ENCODE measurements around the gene SERPINB12.

Gene SERPINB12

GRCh38 chr18:63603772-63604171 is 61.6 kb downstream of the SERPINB12 start:
- no peak for TF ChIP-seq CTCF (IDR thresholded peaks at IDR 0.05; ENCODE audit: low read depth, low read length, missing control alignments)
- DNase-seq (ENCODE audit: extremely low read depth, low read depth) = no peak
- no peak overlapping the region for H3K4me3 ChIP-seq (replicated peaks; ENCODE audit: low read depth, low read length)

DNA sequence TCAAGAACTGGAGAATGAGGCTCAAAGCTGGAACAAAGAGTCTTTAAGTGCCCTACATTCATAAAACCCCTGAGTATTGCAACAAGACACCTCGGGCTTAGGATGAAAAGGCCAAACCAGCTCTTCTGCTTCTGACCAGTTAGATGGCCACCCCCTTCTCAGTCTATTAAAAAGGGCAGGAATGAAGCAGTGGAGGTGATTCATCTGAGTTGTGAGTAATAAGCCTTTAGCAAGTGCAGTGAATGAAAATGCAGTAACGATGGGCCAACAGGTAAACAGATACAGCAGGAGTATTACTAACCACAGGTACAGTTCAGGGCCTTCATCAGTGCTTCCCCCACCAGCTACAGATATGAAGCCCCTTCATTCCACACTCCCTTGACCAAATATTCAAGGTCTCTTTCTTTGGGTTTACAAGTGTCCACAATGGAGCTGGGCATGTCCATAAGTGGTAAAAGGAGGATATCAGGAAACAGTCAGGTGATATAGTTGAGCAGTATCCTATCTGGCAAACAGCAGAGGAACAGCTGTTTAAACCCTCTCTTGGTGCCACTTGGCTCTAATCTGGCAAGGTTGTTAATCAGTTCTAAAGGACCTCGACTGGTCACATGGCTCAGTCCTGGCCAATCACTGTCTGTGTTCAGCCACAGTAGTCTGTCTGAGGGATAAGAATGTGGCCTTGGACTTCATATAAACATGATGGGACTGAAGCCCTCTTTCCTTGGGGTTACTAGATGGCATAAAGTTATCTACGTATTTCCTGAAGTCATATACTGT is 62.8 kb downstream of the SERPINB12 start:
- TF ChIP-seq CTCF (IDR thresholded peaks at IDR 0.05; ENCODE audit: low read depth, low read length, missing control alignments) = no peak
- peak; percentile 15 for DNase-seq (ENCODE audit: extremely low read depth, low read depth)

DNA sequence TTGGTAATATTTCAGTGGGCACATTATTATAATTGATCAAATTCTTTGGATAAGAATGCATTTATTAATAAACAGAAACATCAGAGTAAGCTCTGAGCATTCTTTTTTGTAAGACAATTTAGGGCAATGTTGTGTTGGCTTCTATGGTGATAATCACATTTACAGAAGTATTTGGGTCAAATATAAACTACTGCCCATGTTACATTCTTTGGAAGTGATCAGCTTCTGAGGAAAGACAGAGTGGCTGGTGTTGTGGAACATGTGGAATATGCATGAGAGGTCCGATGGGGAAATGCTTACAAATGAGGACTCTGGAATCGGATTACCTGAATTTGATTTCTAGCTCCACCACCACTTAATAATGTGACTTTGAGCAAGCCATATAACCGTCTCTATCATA is 64.4 kb downstream of the SERPINB12 start:
- no peak overlapping the region for H3K4me3 ChIP-seq (replicated peaks; ENCODE audit: low read depth, low read length)
- TF ChIP-seq CTCF (IDR thresholded peaks at IDR 0.05; ENCODE audit: low read depth, low read length, missing control alignments) = no peak
- DNase-seq (ENCODE audit: extremely low read depth, low read depth) = no peak

More for the DNA sequence above, 62.8 kb downstream of the SERPINB12 start:
- H3K4me3 ChIP-seq (replicated peaks; ENCODE audit: low read depth, low read length) = no peak overlapping the region

GRCh38 chr18:63613420-63613819 is 71.3 kb downstream of the SERPINB12 start:
- no peak for TF ChIP-seq CTCF (IDR thresholded peaks at IDR 0.05; ENCODE audit: low read depth, low read length, missing control alignments)
- no peak for DNase-seq (ENCODE audit: extremely low read depth, low read depth)
- H3K4me3 ChIP-seq (replicated peaks; ENCODE audit: low read depth, low read length) = no peak overlapping the region

DNA sequence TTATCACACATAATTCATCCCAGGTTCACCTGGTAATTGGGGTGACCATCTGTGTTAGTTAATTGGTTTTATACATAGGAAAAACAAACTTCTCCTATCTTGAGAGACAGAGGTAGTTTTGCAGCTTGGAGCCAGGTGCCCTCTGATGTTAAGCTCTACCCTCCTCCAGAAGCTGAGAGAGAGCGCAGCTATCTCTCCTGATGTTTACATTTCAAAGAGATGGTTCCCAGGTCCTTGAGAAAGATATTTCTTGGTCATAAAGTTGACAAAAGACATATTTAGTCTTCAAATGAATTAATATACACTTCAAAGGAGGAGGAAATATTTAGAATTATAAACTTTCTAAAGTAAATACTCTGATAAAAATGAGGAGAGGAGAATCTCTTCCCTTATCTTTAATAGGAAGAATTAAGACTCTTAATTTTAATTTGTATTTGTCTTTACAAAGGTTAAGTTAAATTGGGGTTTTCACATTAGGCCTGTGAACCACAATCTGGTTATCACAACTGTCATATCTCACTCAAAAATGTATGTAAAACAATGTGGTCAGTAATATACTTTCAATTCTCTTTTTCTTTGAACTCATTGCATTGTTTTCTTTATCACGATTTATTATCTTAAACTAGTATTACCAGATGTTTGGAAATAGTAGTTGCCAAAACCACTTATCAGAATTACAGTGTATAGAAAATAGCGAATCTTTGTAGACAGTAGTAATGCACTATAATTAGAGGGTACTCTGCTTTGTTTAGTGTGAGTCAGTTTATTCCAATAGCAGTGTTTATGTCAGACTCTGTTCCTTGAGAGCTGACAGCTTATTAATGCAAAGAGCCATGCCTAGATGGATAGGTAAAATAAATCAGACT is 75.1 kb downstream of the SERPINB12 start:
- TF ChIP-seq CTCF (IDR thresholded peaks at IDR 0.05; ENCODE audit: low read depth, low read length, missing control alignments) = no peak
- DNase-seq (ENCODE audit: extremely low read depth, low read depth) = no peak
- no peak overlapping the region for H3K4me3 ChIP-seq (replicated peaks; ENCODE audit: low read depth, low read length)

DNA sequence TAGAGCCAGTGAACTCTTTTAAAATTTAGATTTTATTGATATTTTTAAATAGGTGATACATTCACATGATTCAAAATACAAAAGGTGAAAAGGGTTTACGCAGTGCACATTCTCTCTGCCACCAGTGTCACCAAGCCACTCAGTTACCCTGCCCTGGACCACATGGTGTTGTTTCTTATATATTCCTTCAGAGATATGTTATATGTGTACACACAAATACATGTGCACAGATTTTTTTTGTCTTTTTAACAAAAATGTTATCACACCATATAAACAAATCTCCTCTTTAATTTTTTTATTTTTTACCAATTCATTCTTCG is 75.7 kb downstream of the SERPINB12 start:
- H3K4me3 ChIP-seq (replicated peaks; ENCODE audit: low read depth, low read length) = no peak overlapping the region
- TF ChIP-seq CTCF (IDR thresholded peaks at IDR 0.05; ENCODE audit: low read depth, low read length, missing control alignments) = no peak
- DNase-seq (ENCODE audit: extremely low read depth, low read depth) = no peak

Data from HFF-Myc (cell line).